ENCODE results near the gene SIN3B.
"Not testable (repeated sequence)": the region's sequence is repeated elsewhere in the genome, so short reads cannot be mapped to it uniquely, and the experiment has no call there.

Gene SIN3B

DNA sequence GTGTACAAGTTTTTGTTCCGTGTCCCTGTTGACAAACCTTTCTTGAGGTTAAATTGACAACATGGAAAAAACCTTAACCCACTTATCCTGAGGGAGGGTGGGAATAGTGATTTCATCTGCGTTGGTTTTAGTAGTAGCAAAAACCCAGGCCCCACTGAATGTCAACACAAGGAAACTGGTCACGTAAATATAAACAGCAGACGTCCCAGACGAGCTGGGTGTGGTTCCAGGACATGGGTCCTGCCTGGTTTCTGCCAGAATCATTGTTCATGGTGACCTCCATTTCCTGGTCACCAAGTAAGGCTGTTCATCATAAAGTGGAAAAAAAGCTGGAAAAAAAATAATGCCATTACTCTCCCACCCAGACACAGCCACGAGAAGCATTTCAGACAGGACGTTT, 42.7 kb downstream of the SIN3B start:
- no peaks in the 10 kb centered on the region for H3K27me3 Mint-ChIP-seq
- peaks cover 11% of the 10 kb centered on the region for H3K4me1 Mint-ChIP-seq (ENCODE audit: low read depth)
- H3K27ac Mint-ChIP-seq = no peak overlapping the region
- H3K36me3 Mint-ChIP-seq = peaks cover 10% of the 10 kb centered on the region
- H3K4me3 Mint-ChIP-seq = no peak overlapping the region
- H3K9me3 Mint-ChIP-seq (ENCODE audit: low read depth) = no peaks in the 10 kb centered on the region

DNA sequence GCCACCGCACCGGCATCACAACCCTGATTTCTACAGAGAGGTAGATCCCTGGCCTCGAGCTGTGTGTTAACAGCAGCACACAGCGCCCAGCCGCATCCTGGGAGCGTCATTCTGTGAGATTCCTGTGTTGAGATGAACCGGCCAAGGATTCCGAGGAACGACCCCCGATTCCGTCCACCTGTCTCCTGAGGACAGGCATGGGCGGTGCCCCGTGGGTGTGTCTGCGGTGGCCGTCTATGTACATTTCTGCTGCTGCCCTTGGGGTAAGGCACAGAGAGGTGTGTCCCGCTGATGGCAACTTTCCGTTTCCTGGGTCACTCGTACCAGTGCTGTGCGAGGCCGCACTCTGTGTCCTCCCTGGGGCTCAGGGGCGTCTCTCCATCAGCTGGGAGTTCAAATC, 43.5 kb downstream of the SIN3B start:
- Mint-ChIP-seq H3K36me3 (peaks cover 10% of the 10 kb centered on the region), H3K27ac (no peak overlapping the region), H3K4me3 (no peak overlapping the region), H3K4me1 (ENCODE audit: low read depth) (peaks cover 11% of the 10 kb centered on the region), H3K9me3 (ENCODE audit: low read depth) (no peaks in the 10 kb centered on the region), H3K27me3 (no peaks in the 10 kb centered on the region)

DNA sequence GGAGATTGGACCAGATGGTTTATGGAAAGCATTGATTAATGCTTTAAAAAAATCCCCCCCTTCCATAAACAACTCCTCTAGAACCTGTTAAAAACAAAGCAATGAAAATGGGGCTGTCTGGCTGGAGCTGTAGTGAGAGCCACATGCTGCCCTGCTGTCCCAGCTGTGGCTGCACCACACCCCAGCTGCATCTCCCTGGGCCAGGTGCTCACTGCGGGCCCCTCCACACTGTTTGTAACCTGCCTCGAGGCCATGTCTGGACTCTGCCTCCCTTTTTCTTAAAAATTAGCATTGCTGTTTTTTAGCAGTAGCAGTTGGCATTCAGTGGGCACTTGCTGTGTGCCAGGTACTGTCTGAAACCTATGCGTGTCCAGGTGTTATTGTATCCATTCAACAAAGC, 44.4 kb downstream of the SIN3B start:
- Mint-ChIP-seq H3K4me3 (no peak overlapping the region), H3K4me1 (ENCODE audit: low read depth) (peaks cover 11% of the 10 kb centered on the region), H3K27me3 (no peaks in the 10 kb centered on the region), H3K27ac (no peak overlapping the region), H3K36me3 (peaks cover 10% of the 10 kb centered on the region), H3K9me3 (ENCODE audit: low read depth) (no peaks in the 10 kb centered on the region)

DNA sequence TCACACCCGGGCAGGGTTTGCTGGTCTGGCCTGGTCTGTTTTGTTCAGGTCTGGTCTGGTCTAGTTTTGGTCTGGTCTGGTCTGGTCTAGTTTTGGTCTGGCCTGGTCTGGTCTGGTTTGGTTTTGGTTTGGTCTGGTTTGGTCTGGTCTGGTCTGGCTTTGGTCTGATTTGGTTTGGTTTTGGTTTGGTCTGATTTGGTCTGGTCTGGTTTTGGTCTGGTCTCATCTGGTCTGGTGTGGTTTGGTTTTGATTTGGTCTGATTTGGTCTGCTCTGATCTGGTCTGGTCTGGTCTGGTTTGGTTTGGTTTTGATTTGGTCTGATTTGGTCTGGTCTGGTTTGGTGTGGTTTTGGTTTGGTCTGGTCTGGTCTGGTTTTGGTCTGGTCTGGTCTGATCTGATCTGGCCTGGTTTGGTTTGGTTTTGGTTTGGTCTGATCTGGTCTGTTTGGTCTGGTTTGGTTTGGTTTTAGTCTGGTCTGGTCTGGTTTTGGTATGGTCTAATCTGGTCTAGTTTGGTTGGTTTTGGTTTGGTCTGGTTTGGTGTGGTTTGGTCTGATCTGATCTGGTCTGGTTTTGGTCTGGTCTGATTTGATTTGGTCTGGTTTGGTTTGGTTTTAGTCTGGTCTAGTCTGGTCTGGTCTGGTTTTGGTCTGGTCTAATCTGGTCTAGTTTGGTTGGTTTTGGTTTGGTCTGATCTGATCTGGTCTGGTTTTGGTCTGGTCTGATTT, 45.2 kb downstream of the SIN3B start:
- Mint-ChIP-seq H3K36me3 (peaks cover 10% of the 10 kb centered on the region), H3K4me1 (ENCODE audit: low read depth) (peaks cover 11% of the 10 kb centered on the region), H3K27ac (peak overlapping the region; percentile 69), H3K4me3 (no peak overlapping the region), H3K27me3 (no peaks in the 10 kb centered on the region), H3K9me3 (ENCODE audit: low read depth) (no peaks in the 10 kb centered on the region)

DNA sequence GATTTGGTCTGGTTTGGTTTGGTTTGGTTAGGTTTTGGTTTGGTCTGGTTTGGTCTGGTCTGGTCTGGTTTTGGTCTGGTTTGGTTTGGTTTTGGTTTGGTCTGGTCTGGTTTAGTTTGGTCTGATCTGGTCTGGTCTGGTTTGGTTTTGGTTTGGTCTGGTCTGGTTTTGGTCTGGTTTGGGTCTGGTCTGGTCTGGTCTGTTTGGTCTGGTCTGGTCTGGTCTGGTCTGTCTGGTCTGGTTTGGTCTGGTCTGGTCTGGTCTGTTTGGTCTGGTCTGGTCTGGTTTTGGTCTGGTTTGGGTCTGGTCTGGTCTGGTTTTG, 45.7 kb downstream of the SIN3B start:
- not testable (repeated sequence) for H3K27me3 Mint-ChIP-seq; H3K4me3 Mint-ChIP-seq; H3K36me3 Mint-ChIP-seq; H3K9me3 Mint-ChIP-seq (ENCODE audit: low read depth)
- Mint-ChIP-seq H3K27ac (peak overlapping the region; percentile 69), H3K4me1 (ENCODE audit: low read depth) (peaks cover 11% of the 10 kb centered on the region)

DNA sequence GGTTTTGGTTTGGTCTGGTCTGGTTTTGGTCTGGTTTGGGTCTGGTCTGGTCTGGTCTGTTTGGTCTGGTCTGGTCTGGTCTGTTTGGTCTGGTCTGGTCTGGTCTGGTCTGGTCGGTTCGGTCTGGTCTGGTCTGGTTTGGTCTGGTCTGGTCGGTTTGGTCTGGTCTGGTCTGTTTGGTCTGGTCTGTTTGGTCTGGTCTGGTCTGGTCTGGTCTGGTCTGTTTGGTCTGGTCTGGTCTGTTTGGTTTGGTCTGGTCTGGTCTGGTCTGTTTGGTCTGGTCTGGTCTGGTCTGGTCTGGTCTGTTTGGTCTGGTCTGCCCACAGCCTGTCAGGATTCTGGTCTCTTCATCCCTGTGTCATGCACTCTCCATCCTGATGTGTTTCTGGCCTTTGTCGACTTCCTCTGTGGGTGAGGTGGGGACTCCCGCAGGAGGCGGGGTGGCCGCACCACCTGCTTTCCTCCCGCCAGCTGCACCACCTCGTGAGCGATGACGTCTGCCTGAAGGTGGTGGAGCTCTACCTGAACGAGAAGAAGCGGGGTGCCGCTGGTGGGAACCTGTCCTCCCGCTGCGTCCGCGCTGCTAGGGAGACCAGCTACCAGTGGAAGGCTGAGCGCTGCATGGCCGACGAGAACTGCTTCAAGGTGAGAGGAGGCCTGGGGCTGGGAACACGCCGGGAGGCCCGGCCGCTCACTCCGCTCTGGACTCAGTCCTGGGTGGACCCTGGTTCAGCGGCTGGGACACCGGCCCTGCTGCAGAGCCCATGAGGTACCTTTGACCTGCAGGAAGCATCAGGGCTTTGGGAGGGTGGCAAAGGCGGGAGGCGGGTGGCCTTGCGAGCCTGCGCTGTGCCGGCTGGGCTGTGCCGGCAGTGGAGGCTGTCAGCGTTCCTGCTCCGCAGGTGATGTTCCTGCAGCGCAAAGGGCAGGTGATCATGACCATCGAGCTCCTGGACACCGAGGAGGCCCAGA, 46.7 kb downstream of the SIN3B start:
- H3K27ac Mint-ChIP-seq = peak overlapping the region; percentile 66
- no peaks in the 10 kb centered on the region for H3K9me3 Mint-ChIP-seq (ENCODE audit: low read depth)
- no peak overlapping the region for H3K4me3 Mint-ChIP-seq
- H3K36me3 Mint-ChIP-seq = peaks cover 14% of the 10 kb centered on the region
- peaks cover 11% of the 10 kb centered on the region for H3K4me1 Mint-ChIP-seq (ENCODE audit: low read depth)
- H3K27me3 Mint-ChIP-seq = no peaks in the 10 kb centered on the region

DNA sequence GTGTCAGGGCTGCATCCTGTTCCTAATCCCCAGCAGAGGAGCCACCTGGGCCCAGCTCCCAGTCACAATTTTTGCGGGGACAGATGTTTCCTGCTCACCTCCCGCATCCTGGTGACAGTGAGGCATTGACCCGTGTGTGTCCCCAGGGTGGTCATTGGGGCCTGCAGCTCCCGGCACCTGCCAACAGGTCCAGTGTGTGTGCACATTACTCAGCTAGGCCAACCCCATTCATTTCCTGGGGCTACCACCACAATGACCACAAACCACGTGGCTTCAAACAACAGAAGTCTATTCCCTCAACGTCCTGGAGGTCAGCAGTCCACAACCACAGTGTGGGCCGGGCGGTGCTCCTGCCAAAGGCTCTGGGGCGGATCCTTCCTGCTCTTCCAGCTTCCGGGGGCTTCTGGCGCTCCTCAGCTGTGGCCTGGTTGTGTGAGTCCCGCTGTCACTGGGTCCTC, 47.7 kb downstream of the SIN3B start:
- Mint-ChIP-seq H3K9me3 (ENCODE audit: low read depth) (peaks cover 2% of the 10 kb centered on the region), H3K27ac (no peak overlapping the region), H3K4me3 (no peak overlapping the region), H3K4me1 (ENCODE audit: low read depth) (peaks cover 11% of the 10 kb centered on the region), H3K36me3 (peaks cover 13% of the 10 kb centered on the region), H3K27me3 (no peaks in the 10 kb centered on the region)

DNA sequence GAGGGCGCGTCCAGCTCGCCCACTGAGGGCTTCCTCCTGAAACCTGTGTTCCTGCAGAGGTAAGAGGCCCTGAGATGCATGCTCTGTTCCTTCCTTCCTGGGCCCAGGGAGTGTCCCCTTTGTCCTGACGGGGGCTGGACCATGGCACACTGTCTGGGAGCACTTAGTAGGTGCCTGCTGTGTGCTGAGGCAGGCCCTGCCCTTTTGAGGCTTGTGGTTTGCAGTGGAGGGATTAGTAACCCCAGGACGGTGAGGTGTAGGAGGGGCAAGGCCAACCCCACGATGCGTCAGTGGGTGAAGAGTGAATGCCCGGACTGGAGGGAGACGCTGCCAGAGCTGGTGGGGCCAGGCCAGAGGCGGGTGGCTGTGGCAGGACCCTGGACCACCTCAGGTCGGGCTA, 48.4 kb downstream of the SIN3B start:
- Mint-ChIP-seq H3K4me1 (ENCODE audit: low read depth) (peaks cover 11% of the 10 kb centered on the region), H3K27ac (no peak overlapping the region), H3K9me3 (ENCODE audit: low read depth) (peaks cover 5% of the 10 kb centered on the region), H3K27me3 (no peaks in the 10 kb centered on the region), H3K4me3 (no peak overlapping the region), H3K36me3 (peaks cover 19% of the 10 kb centered on the region)

DNA sequence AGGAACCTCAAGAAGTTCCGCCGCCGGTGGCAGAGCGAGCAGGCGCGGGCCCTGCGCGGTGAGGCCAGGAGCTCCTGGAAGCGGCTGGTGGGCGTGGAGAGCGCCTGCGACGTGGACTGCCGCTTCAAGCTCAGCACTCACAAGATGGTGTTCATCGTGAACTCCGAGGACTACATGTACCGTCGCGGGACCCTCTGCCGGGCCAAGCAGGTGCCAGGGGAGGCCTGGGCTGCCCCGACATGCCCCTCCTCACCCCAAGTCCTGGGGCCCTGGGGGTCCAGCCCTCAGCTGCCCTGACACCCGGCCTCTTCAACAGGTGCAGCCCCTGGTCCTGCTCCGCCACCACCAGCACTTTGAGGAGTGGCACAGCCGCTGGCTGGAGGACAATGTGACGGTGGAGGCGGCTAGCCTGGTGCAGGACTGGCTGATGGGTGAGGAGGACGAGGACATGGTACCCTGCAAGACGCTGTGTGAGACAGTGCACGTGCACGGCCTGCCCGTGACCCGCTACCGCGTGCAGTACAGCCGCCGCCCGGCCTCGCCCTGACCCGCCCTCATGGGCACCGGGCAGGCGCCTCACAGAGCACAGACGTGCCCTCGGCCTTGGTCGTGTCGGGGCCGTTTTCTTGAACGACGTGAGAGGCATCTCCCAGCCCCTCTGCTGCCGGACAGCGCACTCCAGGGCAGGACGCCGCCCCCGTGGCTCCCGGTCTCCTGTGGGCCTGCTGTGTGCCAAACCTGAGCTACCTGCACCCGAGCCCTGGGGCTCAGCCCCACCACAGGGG, 49.2 kb downstream of the SIN3B start:
- Mint-ChIP-seq H3K27ac (no peak overlapping the region), H3K36me3 (peaks cover 23% of the 10 kb centered on the region), H3K4me3 (no peak overlapping the region), H3K4me1 (ENCODE audit: low read depth) (peaks cover 11% of the 10 kb centered on the region), H3K27me3 (peaks cover 3% of the 10 kb centered on the region), H3K9me3 (ENCODE audit: low read depth) (peaks cover 9% of the 10 kb centered on the region)

DNA sequence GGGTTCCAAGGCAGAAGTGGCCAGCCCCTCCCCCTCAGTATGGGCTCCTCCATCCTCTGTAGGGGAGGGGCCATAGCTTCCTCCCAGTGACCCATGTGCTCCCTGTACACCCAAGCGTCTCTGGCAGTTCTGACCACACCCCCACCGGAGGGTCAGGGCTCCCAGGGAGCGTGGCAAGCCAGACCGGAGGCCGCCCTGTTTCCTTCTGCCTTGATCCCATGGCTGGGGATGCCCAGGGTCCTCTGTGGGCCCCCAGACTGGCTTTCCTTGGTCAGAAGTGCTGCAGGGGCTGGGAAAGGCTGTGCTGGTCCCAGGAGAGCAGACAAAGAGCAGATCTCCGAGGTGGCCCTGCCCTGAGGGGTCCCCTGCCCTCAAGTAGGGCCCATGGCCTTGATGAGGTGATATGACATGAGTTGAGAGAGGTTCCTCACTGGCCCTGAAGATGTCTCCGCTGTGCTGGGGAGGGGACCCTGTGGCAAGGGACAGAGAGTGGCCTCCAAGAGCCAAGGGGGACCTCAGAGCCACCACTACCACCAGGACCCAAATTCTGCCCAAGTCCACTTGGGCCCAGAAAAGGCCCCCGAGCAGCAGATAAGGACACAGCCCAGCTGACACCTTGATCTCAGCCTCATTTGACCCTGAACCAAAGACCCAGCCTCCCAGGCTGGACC, 51.8 kb downstream of the SIN3B start:
- H3K27me3 Mint-ChIP-seq = peaks cover 3% of the 10 kb centered on the region
- peaks cover 16% of the 10 kb centered on the region for H3K36me3 Mint-ChIP-seq
- H3K4me3 Mint-ChIP-seq = no peak overlapping the region
- peaks cover 9% of the 10 kb centered on the region for H3K9me3 Mint-ChIP-seq (ENCODE audit: low read depth)
- no peaks in the 10 kb centered on the region for H3K4me1 Mint-ChIP-seq (ENCODE audit: low read depth)
- no peak overlapping the region for H3K27ac Mint-ChIP-seq

DNA sequence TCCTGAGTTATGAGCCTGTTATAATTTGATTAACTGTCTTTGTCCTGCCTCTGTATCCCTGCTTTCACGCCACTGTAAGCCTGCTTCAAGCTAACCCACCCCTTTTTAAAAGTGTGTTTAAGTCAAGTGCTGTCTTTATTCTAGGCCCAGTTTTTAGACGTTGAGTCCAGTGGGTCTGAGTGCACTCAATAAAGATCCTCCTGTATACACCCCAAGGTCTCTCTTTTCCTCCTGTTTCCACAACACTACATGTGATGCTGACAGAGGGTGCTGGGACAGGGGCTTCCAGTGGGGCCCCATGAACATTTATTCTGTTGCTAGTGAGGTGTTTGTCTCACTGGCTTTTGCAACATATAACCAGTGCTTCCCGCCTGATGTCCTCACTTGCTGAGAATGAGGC, 52.9 kb downstream of the SIN3B start:
- Mint-ChIP-seq H3K4me3 (no peak overlapping the region), H3K4me1 (ENCODE audit: low read depth) (no peaks in the 10 kb centered on the region), H3K36me3 (peaks cover 16% of the 10 kb centered on the region), H3K27ac (no peak overlapping the region), H3K9me3 (ENCODE audit: low read depth) (peaks cover 9% of the 10 kb centered on the region), H3K27me3 (peaks cover 3% of the 10 kb centered on the region)

DNA sequence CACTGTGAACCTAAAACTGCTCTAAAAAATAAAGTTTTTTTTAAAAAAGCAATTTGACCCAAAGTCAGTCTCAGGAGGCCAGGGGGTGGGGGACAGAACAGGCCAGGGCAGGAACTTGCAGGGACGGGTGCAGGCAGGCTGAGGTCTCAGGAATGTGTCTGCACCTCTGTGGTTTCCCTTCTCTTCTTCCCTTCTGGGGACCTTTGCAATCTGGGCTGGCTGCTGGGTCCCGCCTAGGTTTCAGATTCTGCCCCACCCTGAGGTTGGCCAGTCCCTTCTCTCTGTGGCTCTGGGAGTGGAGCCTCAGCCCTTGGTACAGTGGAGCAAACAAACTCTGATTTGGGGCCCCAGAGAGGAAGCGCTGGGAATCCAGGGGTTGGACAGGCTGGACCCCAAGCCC, 54.3 kb downstream of the SIN3B start:
- Mint-ChIP-seq H3K27me3 (peaks cover 4% of the 10 kb centered on the region), H3K9me3 (ENCODE audit: low read depth) (peaks cover 9% of the 10 kb centered on the region), H3K4me3 (no peak overlapping the region), H3K27ac (no peak overlapping the region), H3K4me1 (ENCODE audit: low read depth) (peaks cover 1% of the 10 kb centered on the region), H3K36me3 (peaks cover 16% of the 10 kb centered on the region)

DNA sequence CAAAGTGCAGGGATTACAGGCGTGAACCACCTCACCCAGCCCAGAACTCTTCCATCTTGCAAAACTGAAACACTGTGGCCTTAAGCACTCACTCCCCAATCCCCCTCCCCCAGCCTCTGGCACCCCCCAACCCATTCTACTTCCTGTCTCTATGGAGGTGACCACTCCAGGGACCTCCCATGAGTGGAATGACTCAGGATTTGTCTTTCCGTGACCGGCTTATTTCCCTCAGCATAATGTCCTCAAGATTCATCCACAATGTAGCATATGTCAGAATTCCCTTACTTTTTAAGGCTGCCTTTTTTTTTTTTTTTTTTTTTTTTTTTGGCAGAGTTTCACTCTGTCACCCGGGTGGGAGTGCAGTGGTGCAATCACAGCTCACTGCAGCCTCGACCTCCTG, 56.0 kb downstream of the SIN3B start:
- Mint-ChIP-seq H3K4me1 (ENCODE audit: low read depth) (peaks cover 8% of the 10 kb centered on the region), H3K27ac (no peak overlapping the region), H3K4me3 (no peak overlapping the region), H3K27me3 (peaks cover 5% of the 10 kb centered on the region), H3K9me3 (ENCODE audit: low read depth) (peaks cover 9% of the 10 kb centered on the region), H3K36me3 (peaks cover 14% of the 10 kb centered on the region)

DNA sequence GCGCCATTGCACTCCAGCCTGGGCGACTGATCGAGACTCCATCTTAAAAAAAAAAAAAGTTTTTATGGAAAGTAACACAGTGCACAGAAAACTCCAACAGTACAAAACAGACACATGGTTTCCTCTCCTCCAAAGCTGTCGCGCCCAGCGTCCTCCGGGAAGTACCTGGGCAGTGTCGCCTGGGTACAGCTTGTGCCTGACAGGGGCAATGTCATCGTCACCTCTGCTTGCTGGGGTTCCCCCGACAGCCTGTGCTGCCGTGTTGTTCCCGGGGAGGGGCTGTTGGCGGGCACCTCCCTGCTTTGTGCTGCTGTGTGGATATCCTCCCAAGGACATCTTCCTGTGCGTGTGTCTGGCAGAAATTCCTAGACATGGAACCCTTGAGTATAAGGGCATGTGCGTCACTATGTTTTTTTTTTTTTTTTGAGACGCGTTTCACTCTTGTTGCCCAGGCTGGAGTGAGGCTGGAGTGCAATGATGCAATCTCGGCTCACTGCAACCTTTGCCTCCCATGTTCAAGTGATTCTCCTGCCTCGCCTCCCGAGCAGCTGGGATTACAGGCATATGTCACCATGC, 57.2 kb downstream of the SIN3B start:
- Mint-ChIP-seq H3K9me3 (ENCODE audit: low read depth) (peaks cover 9% of the 10 kb centered on the region), H3K36me3 (peaks cover 11% of the 10 kb centered on the region), H3K27ac (no peak overlapping the region), H3K4me1 (ENCODE audit: low read depth) (peaks cover 8% of the 10 kb centered on the region), H3K27me3 (peaks cover 5% of the 10 kb centered on the region), H3K4me3 (no peak overlapping the region)
